Measurements from ENCODE around the gene FKBP15. TPM values are rescaled to one million over a fixed set of nuclear protein-coding genes. Genes with fewer than 3 reads are reported as not detected.
"Not testable (repeated sequence)": the region's sequence is repeated elsewhere in the genome, so short reads cannot be mapped to it uniquely, and the experiment has no call there.

FKBP15 gene
- total and polyA plus RNA-seq, 8 donors = 7.5 to 16.5 (median 10.0) TPM

DNA sequence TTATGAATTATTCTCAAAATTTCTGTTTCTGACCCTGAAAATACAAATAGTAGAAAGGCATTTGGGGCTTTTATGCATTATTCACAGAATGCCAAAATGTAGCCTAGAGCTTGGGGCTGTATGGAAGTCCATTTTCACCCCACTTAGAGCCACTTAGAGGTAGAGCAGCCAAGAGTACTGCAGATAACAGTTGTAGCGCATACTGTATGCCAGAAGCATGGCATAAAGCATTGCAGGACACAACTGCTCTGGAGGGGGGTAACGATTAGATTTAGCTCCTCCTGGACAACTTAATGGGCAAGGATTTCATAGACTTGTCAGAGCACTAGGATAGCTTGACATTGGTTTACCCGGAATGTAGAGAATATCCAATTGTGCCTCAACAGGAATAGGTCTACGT, 15.9 kb upstream of the FKBP15 start:
- Histone ChIP-seq H3K36me3 (no peaks in the 10 kb centered on the region), H3K27ac (no peak overlapping the region), H3K4me3 (no peak overlapping the region), H3K9me3 (no peaks in the 10 kb centered on the region), H3K27me3 (no peaks in the 10 kb centered on the region), H3K4me1 (peaks cover 0 to 12% (median 7%) of the 10 kb centered on the region in 3 donors)
- TF ChIP-seq, protein P1, sequence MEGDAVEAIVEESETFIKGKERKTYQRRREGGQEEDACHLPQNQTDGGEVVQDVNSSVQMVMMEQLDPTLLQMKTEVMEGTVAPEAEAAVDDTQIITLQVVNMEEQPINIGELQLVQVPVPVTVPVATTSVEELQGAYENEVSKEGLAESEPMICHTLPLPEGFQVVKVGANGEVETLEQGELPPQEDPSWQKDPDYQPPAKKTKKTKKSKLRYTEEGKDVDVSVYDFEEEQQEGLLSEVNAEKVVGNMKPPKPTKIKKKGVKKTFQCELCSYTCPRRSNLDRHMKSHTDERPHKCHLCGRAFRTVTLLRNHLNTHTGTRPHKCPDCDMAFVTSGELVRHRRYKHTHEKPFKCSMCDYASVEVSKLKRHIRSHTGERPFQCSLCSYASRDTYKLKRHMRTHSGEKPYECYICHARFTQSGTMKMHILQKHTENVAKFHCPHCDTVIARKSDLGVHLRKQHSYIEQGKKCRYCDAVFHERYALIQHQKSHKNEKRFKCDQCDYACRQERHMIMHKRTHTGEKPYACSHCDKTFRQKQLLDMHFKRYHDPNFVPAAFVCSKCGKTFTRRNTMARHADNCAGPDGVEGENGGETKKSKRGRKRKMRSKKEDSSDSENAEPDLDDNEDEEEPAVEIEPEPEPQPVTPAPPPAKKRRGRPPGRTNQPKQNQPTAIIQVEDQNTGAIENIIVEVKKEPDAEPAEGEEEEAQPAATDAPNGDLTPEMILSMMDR (IDR thresholded peaks at IDR 0.05) = no peak
- WGBS, 2 donors = 86% methylated on average over 4 of the region's 4 CpGs
- no peak for ATAC-seq
- intact Hi-C loops (cut with DNase I) = no loop called here
- DNase-seq = no peak
- no peak for FAIRE-seq

GRCh38 chr9:113235701-113236255, 14.7 kb upstream of the FKBP15 start:
- intact Hi-C loops (cut with DNase I); H3K9me3 ChIP-seq; FAIRE-seq; DNase-seq; H3K27me3 ChIP-seq; H3K4me3 ChIP-seq; H3K36me3 ChIP-seq: not testable (repeated sequence)
- peak in 1 of 4 donors; percentile 44 for ATAC-seq
- Histone ChIP-seq H3K27ac (peak overlapping the region in 1 of 4 donors; percentile 42), H3K4me1 (peaks cover 0 to 12% (median 7%) of the 10 kb centered on the region in 3 donors)
- WGBS, 2 donors = 71 to 76% methylated on average over 10 of the region's 10 CpGs

DNA sequence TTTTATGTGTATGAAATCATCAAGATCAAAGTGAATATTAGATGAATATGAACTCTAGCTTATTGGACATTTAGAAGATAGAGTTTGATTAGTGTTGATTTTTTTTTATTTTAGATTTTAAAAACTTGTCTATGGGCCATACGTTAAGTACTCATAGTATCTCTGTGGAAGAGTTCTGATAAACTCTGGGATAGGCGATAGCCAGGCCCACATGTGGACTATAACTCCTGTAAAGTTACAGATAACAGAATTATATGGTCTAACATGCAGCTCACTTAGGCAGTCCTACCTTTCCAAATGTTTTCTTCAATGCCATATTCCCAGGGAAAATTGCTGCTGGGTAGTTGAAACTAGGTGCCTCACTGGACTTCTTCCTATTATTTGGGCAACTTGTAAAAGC, 10.6 kb upstream of the FKBP15 start:
- no peak for ATAC-seq
- no peaks in the 10 kb centered on the region for H3K9me3 ChIP-seq
- no peak for FAIRE-seq
- intact Hi-C loops (cut with DNase I) = no loop called here
- TF ChIP-seq, protein P1 (IDR thresholded peaks at IDR 0.05) = no peak
- peaks cover 0 to 15% (median 12%) of the 10 kb centered on the region in 3 donors for H3K4me1 ChIP-seq
- 93 to 97% methylated on average over 2 of the region's 2 CpGs for WGBS, 2 donors
- H3K4me3 ChIP-seq = no peak overlapping the region
- no peaks in the 10 kb centered on the region for H3K27me3 ChIP-seq
- DNase-seq = no peak
- no peak overlapping the region for H3K27ac ChIP-seq
- no peaks in the 10 kb centered on the region for H3K36me3 ChIP-seq

DNA sequence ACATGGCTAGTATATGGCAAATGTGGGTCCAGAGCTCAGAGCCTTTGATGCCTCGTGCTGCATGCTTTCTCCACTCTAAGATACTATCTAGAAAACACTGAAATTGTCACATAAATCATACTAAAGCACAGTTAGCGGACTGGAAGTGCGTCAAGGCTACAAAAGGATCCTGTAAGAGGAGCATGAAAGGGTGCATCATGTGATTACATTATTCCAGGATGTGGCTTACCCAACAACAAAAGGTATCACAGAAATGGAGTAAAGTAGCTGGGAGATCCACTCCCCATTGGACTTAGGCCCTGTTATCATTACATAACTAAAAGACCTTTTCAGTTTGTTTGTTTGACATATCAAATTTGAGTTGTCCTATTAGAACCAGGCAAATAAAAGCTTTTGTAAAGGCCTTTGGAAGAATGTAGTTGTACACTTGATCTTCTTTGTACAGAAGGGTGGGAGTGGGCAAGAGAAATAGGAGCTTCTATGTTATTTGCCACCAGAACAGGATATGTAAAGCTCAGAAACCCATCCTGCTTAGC, 7.1 kb upstream of the FKBP15 start:
- 56 to 61% methylated on average over 3 of the region's 3 CpGs for WGBS, 2 donors

DNA sequence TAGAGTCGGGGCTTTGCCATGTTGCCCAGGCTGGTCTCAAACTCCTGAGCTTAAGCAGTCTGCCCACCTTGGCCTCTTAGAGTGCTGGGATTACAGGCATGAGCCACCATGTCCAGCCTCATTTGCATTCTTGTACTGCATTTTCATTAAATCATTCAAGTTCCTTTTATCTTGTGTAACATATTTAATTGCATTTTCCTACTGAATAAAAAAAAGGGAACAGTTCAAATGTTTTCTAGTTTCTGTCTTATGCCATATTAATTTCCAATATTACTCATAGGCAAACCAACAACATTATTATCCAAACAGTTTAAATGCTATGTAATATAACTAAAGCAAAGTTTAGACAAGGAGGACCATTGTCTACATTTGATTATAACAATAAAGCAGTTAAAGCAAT, 6.4 kb upstream of the FKBP15 start:
- intact Hi-C loops (cut with DNase I) = no loop called here
- 52 to 84% methylated on average over 1 of the region's 1 CpG for WGBS, 2 donors
- FAIRE-seq = no peak

More for the DNA sequence above, 7.1 kb upstream of the FKBP15 start:
- Histone ChIP-seq H3K36me3 (no peaks in the 10 kb centered on the region), H3K4me1 (peaks cover 0 to 14% (median 6%) of the 10 kb centered on the region in 3 donors), H3K27ac (no peak overlapping the region), H3K27me3 (no peaks in the 10 kb centered on the region), H3K9me3 (no peaks in the 10 kb centered on the region), H3K4me3 (no peak overlapping the region)
- DNase-seq (no peak), ATAC-seq (peak in 1 of 4 donors; percentile 46), FAIRE-seq (no peak)
- intact Hi-C loops (cut with DNase I) = no loop called here
- TF ChIP-seq, protein P1 (IDR thresholded peaks at IDR 0.05) = no peak

More for the DNA sequence above, 6.4 kb upstream of the FKBP15 start:
- Histone ChIP-seq H3K27me3 (no peaks in the 10 kb centered on the region), H3K4me3 (no peak overlapping the region), H3K36me3 (no peaks in the 10 kb centered on the region), H3K4me1 (peaks cover 0 to 16% (median 8%) of the 10 kb centered on the region in 3 donors), H3K9me3 (no peaks in the 10 kb centered on the region), H3K27ac (no peak overlapping the region)
- no peak for DNase-seq
- TF ChIP-seq, protein P1 (IDR thresholded peaks at IDR 0.05) = no peak
- no peak for ATAC-seq

All from pancreas (tissue), 10 donors.